CD4-positive, alpha-beta T cell (primary cell): ENCODE results near the gene NKD1. TPM values are rescaled to one million over a fixed set of nuclear protein-coding genes. Genes with fewer than 3 reads are reported as not detected.

Experiments
- ATAC-seq: fragments of 200-7000 bp; cut with Tn5 transposase; one replicate; pipeline ENCODE4 v1.10.0; 2022; ENCODE audit warnings: mild to moderate bottlenecking; ENCODE audit not compliant: poor library complexity
- CTCF ChIA-PET: fragments of 350-600 bp; sonication (Branson Sonifier 250); formaldehyde crosslinking; loops from one replicate; lab custom pipeline; 2021; ENCODE audit warnings: antibody characterized with exemption, inconsistent platforms; lab: Charles Lee
- POLR2A ChIA-PET: fragments of 350-600 bp; sonication (Branson Sonifier 250); formaldehyde crosslinking; loops from one replicate; lab custom pipeline; 2021; ENCODE audit warnings: antibody characterized with exemption, inconsistent platforms; lab: Charles Lee
- DNase-seq, 14 experiments: peaks; one replicate each; pipeline ENCODE4 v3.0.0-alpha.2; 2013 to 2020; ENCODE audit warnings: mixed read lengths in 2 of 14
- H3K27ac ChIP-seq, 2 donors: one replicate each; pipeline versions ENCODE4 v1.5.1 to v1.7.0; 2013; ENCODE audit warnings: low read length in 2 of 2, low read depth in 1 of 2, mild to moderate bottlenecking in 1 of 2
- H3K27me3 ChIP-seq, 2 experiments: 1 replicate in 1 of 2; 2 replicates in 1 of 2; pipeline versions ENCODE4 v1.6.1 to v1.7.0; 2013; ENCODE audit warnings: low read length in 2 of 2, control low read depth in 1 of 2, mild to moderate bottlenecking in 1 of 2, moderate library complexity in 1 of 2; ENCODE audit not compliant: insufficient read depth in 2 of 2, control insufficient read depth in 1 of 2
- H3K36me3 ChIP-seq: one replicate; pipeline ENCODE4 v1.6.1; 2013; ENCODE audit warnings: low read length, control low read depth; ENCODE audit not compliant: insufficient read depth
- H3K4me1 ChIP-seq: one replicate; pipeline ENCODE4 v1.6.1; 2013; ENCODE audit warnings: low read length, control low read depth; ENCODE audit not compliant: insufficient read depth
- H3K4me3 ChIP-seq: one replicate; pipeline ENCODE4 v1.5.1; 2013; ENCODE audit warnings: mild to moderate bottlenecking, low read length, moderate library complexity
- H3K9me3 ChIP-seq, 2 experiments: 1 replicate in 1 of 2; 2 replicates in 1 of 2; pipeline versions ENCODE4 v1.6.1 to v1.7.0; 2013; ENCODE audit warnings: low read length in 2 of 2, mild to moderate bottlenecking in 2 of 2, control low read depth in 1 of 2, moderate library complexity in 1 of 2; ENCODE audit not compliant: control insufficient read depth in 1 of 2, insufficient read depth in 1 of 2
- H3K27ac Mint-ChIP-seq: one replicate; pipeline ENCODE4 v1.8.0; 2020; ENCODE audit warnings: mixed read lengths
- H3K27me3 Mint-ChIP-seq: one replicate; pipeline ENCODE4 v1.8.0; 2021; ENCODE audit warnings: mixed read lengths
- H3K36me3 Mint-ChIP-seq: one replicate; pipeline ENCODE4 v1.8.0; 2021; ENCODE audit warnings: low read depth, mixed read lengths
- H3K4me1 Mint-ChIP-seq: one replicate; pipeline ENCODE4 v1.8.0; 2021; ENCODE audit warnings: low read depth, mixed read lengths
- H3K4me3 Mint-ChIP-seq: one replicate; pipeline ENCODE4 v1.8.0; 2020; ENCODE audit warnings: mild to moderate bottlenecking, mixed read lengths
- H3K9me3 Mint-ChIP-seq: one replicate; pipeline ENCODE4 v1.8.0; 2020; ENCODE audit warnings: mixed read lengths
- intact Hi-C, 2 experiments: fragments of 100-400 bp; cut with DNase I in 1 of 2; cut with micrococcal nuclease in 1 of 2; formaldehyde crosslinking; loops; one replicate each; pipeline versions ENCODE4 v1.15.1 to v1.9.0; 2023 to 2025; cut with DNase I, micrococcal nuclease
- total RNA-seq, 174 experiments: library from RNA in 2 of 174; stranded (reverse) in 2 of 174; gene quantifications; one replicate each; pipeline ENCODE4 v1.2.3 and lab custom pipeline; 2021 to 2026
- TF ChIP-seq, protein P1 (sequence below): fragments of 200-600 bp; IDR thresholded peaks from one replicate; pipeline ENCODE4 v1.8.0; 2022; ENCODE audit warnings: antibody characterized with exemption, mild to moderate bottlenecking

NKD1 gene
- total RNA-seq, 2 experiments from 2014 or later, result 6.1 to 9.8 TPM

DNA sequence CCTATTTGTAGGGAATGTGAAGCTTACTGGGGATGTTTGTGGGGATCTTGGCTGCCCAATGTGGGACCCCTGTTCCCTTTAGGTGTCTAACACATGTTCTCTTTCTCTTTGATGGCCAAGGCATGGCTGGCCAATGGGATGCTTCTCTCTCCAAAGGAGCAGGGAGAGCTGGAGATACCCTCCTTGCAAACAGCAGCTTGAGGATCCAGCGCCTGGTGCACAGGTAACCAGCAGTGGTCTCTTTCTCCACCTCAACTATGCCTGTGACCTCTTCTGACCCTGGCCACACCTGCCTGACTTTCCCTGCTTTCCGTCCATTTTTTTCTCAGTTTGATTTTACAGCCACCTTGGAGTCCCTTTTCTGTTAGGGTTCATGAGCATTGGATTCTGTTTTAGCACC, 16.8 kb upstream of the NKD1 start:
- Histone ChIP-seq H3K4me3 (no peak overlapping the region), H3K36me3 (no peaks in the 10 kb centered on the region), H3K9me3 (peaks cover 7 to 8% of the 10 kb centered on the region in 2 experiments), H3K4me1 (no peaks in the 10 kb centered on the region), H3K27me3 (no peaks in the 10 kb centered on the region), H3K27ac (no peak overlapping the region)
- Mint-ChIP-seq H3K36me3 (no peaks in the 10 kb centered on the region), H3K27ac (no peak overlapping the region), H3K27me3 (no peaks in the 10 kb centered on the region), H3K4me1 (no peaks in the 10 kb centered on the region), H3K9me3 (peaks cover 9% of the 10 kb centered on the region), H3K4me3 (no peak overlapping the region)
- POLR2A ChIA-PET, result no interaction called here
- intact Hi-C loops, result no loop called here
- ATAC-seq (no peak), DNase-seq (no peak)
- TF ChIP-seq, protein P1, sequence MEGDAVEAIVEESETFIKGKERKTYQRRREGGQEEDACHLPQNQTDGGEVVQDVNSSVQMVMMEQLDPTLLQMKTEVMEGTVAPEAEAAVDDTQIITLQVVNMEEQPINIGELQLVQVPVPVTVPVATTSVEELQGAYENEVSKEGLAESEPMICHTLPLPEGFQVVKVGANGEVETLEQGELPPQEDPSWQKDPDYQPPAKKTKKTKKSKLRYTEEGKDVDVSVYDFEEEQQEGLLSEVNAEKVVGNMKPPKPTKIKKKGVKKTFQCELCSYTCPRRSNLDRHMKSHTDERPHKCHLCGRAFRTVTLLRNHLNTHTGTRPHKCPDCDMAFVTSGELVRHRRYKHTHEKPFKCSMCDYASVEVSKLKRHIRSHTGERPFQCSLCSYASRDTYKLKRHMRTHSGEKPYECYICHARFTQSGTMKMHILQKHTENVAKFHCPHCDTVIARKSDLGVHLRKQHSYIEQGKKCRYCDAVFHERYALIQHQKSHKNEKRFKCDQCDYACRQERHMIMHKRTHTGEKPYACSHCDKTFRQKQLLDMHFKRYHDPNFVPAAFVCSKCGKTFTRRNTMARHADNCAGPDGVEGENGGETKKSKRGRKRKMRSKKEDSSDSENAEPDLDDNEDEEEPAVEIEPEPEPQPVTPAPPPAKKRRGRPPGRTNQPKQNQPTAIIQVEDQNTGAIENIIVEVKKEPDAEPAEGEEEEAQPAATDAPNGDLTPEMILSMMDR, result no peak
- CTCF ChIA-PET, result no interaction called here

DNA sequence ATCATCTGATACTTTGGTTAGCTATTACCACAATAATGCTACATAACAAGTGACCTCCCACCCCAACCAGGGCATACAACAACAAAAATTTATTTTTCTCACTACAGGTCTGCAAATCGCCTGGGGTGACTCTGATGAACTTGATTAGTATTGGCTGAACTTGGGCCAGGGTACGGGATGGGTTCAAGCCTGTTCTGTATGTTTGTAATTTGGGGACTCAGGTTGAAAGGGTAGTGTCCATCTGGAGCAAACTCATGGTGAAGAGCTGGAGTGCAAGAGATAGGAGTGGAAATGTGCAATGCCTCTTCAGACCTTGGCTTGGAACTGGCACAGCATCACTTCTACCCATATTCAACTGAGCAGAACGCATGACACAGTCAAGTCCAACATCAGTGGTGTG, 16.3 kb upstream of the NKD1 start:
- Histone ChIP-seq H3K36me3 (no peaks in the 10 kb centered on the region), H3K27me3 (no peaks in the 10 kb centered on the region), H3K4me1 (no peaks in the 10 kb centered on the region), H3K4me3 (no peak overlapping the region), H3K9me3 (peaks cover 7 to 8% of the 10 kb centered on the region in 2 experiments), H3K27ac (no peak overlapping the region)
- CTCF ChIA-PET, result no interaction called here
- H3K4me1 Mint-ChIP-seq, result no peaks in the 10 kb centered on the region
- no peaks in the 10 kb centered on the region for H3K27me3 Mint-ChIP-seq
- POLR2A ChIA-PET, result no interaction called here
- H3K36me3 Mint-ChIP-seq, result no peaks in the 10 kb centered on the region
- intact Hi-C loops, result no loop called here
- no peak overlapping the region for H3K4me3 Mint-ChIP-seq
- no peak for ATAC-seq
- no peak overlapping the region for H3K27ac Mint-ChIP-seq
- no peak for DNase-seq
- peaks cover 9% of the 10 kb centered on the region for H3K9me3 Mint-ChIP-seq
- TF ChIP-seq, protein P1, result no peak

DNA sequence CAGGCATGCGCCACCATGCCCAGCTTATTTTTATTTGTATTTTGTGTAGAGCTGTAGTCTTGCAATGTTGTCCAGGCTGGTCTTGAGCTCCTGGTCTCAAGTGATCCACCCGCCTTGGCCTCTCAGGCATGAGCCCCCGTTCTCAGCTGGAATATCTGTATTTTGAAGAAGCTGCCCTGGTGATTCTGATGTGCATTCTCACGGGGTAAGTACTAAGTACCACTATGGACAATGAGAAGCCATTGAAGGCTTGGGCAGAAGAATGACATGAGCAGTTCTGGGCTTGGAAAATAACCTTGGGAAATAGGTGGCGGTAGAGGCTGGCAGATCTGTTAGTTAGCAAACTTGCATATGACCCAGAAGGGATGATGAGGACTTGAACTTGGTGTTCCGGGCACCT, 15.6 kb upstream of the NKD1 start:
- ChIA-PET POLR2A (no interaction called here), CTCF (no interaction called here)
- Histone ChIP-seq H3K9me3 (peaks cover 7 to 8% of the 10 kb centered on the region in 2 experiments), H3K27me3 (no peaks in the 10 kb centered on the region), H3K4me1 (no peaks in the 10 kb centered on the region), H3K27ac (no peak overlapping the region), H3K36me3 (no peaks in the 10 kb centered on the region), H3K4me3 (no peak overlapping the region)
- Mint-ChIP-seq H3K27me3 (no peaks in the 10 kb centered on the region), H3K9me3 (peaks cover 9% of the 10 kb centered on the region), H3K27ac (no peak overlapping the region), H3K4me1 (no peaks in the 10 kb centered on the region), H3K36me3 (no peaks in the 10 kb centered on the region), H3K4me3 (no peak overlapping the region)
- TF ChIP-seq, protein P1, result no peak
- DNase-seq, result no peak
- no peak for ATAC-seq
- intact Hi-C loops, result no loop called here
